Endothelial cell of umbilical vein (primary cell): ENCODE data around the gene ERGIC2. TPM values are rescaled to one million over a fixed set of nuclear protein-coding genes. Genes with fewer than 3 reads are reported as not detected.

Source experiments
- BruUV-seq: library from RNA; stranded (reverse); fragments of 400-500 nt; replicated peaks from 2 replicates; lab custom pipeline; 2021; lab: Mats Ljungman, UMichigan
- CTCF ChIA-PET: fragments of 300-600, 350-600 bp; sonication (Branson Sonifier 250); formaldehyde crosslinking; loops from one replicate; lab custom pipeline; 2021; ENCODE audit warnings: antibody characterized with exemption, inconsistent platforms; lab: Charles Lee
- POLR2A ChIA-PET: fragments of 300-600, 350-600 bp; sonication (Branson Sonifier 250); formaldehyde crosslinking; loops from one replicate; lab custom pipeline; 2021; ENCODE audit warnings: antibody characterized with exemption, inconsistent platforms; lab: Charles Lee
- DNase-seq: peaks from one replicate; pipeline ENCODE4 v3.0.0-alpha.2; 2011; ENCODE audit warnings: low read depth, low spot score
- FAIRE-seq: peaks from 2 replicates; lab custom pipeline; 2011; peaks lifted over from hg19 to GRCh38; lab: Jason Lieb, UNC
- H2AFZ ChIP-seq: 2 replicates; pipeline ENCODE4 v1.6.0; 2012; ENCODE audit warnings: low read depth, low read length, control low read depth, inconsistent platforms
- H3K27ac ChIP-seq: 2 replicates; pipeline ENCODE4 v1.5.1; 2011; ENCODE audit warnings: low read depth, mild to moderate bottlenecking, control low read depth, low read length, moderate library complexity; ENCODE audit not compliant: insufficient read depth
- H3K27me3 ChIP-seq, 2 experiments: 2 replicates each; pipeline versions ENCODE4 v1.6.0 to v1.6.1; 2011; ENCODE audit warnings: low read length in 2 of 2, mixed read lengths in 1 of 2; ENCODE audit not compliant: control insufficient read depth in 2 of 2, insufficient read depth in 2 of 2
- H3K36me3 ChIP-seq, 2 experiments: 2 replicates in 1 of 2; 3 replicates in 1 of 2; pipeline ENCODE4 v1.5.1; 2011; ENCODE audit warnings: low read length in 2 of 2, mild to moderate bottlenecking in 1 of 2, moderate library complexity in 1 of 2; ENCODE audit not compliant: control insufficient read depth in 2 of 2, insufficient read depth in 2 of 2; ENCODE audit errors: extremely low read depth in 1 of 2
- H3K4me1 ChIP-seq: 3 replicates; pipeline ENCODE4 v1.5.1; 2011; ENCODE audit warnings: mild to moderate bottlenecking, low read length; ENCODE audit not compliant: control insufficient read depth, insufficient read depth; ENCODE audit errors: extremely low read depth
- H3K4me2 ChIP-seq: 2 replicates; pipeline ENCODE4 v1.6.1; 2011; ENCODE audit warnings: low read length, control low read depth, mixed read lengths; ENCODE audit not compliant: insufficient read depth
- H3K4me3 ChIP-seq, 3 experiments: fragments of 200-600 bp in 1 of 3; sonication (generic), shearing (Covaris generic) in 1 of 3; replicated peaks in 1 of 3; 2 replicates each; pipeline ENCODE4 v1.5.1; 2011 to 2016; ENCODE audit warnings: control low read depth in 3 of 3, low read length in 3 of 3, mild to moderate bottlenecking in 2 of 3, inconsistent platforms in 1 of 3, low read depth in 1 of 3, moderate library complexity in 1 of 3; ENCODE audit not compliant: insufficient read depth in 1 of 3
- H3K79me2 ChIP-seq: 2 replicates; pipeline ENCODE4 v1.6.0; 2012; ENCODE audit warnings: low read length, inconsistent platforms; ENCODE audit not compliant: control insufficient read depth, insufficient read depth
- H3K9ac ChIP-seq: replicated peaks from 2 replicates; pipeline ENCODE3; 2011; ENCODE audit warnings: low read length, control low read depth; ENCODE audit not compliant: insufficient read depth; ENCODE audit errors: extremely low read depth
- H3K9me1 ChIP-seq: replicated peaks from 3 replicates; pipeline ENCODE4 v1.6.0; 2011; ENCODE audit warnings: mild to moderate bottlenecking, low read length; ENCODE audit not compliant: control insufficient read depth, insufficient read depth; ENCODE audit errors: extremely low read depth
- H3K9me3 ChIP-seq: replicated peaks from 2 replicates; pipeline ENCODE4 v1.5.1; 2012; ENCODE audit warnings: low read length, inconsistent platforms; ENCODE audit not compliant: control insufficient read depth, insufficient read depth
- H4K20me1 ChIP-seq: replicated peaks from 2 replicates; pipeline ENCODE3; 2011; ENCODE audit warnings: mild to moderate bottlenecking, low read length; ENCODE audit not compliant: control insufficient read depth, insufficient read depth; ENCODE audit errors: extremely low read depth
- EZH2 ChIP-seq: IDR thresholded peaks from 2 replicates; pipeline ENCODE4 v1.6.1; 2012; ENCODE audit warnings: borderline replicate concordance, low read depth, mild to moderate bottlenecking, moderate library complexity, low read length, inconsistent platforms; ENCODE audit not compliant: severe bottlenecking
- FOS ChIP-seq: IDR thresholded peaks from 2 replicates; pipeline ENCODE4 v1.6.1; 2011; ENCODE audit warnings: mild to moderate bottlenecking, low read length, moderate library complexity, borderline replicate concordance; ENCODE audit not compliant: insufficient read depth
- GATA2 ChIP-seq: IDR thresholded peaks from 2 replicates; pipeline ENCODE4 v1.7.0; 2011; ENCODE audit warnings: low read depth, mild to moderate bottlenecking, moderate library complexity, mixed read lengths, low read length; ENCODE audit not compliant: insufficient read length, insufficient read depth
- JUN ChIP-seq: IDR thresholded peaks from 2 replicates; pipeline ENCODE4 v1.6.1; 2011; ENCODE audit warnings: borderline replicate concordance, low read depth; ENCODE audit not compliant: insufficient read length, insufficient read depth
- MYC ChIP-seq: IDR thresholded peaks from one replicate; pipeline ENCODE4 v1.6.1; 2011; ENCODE audit warnings: mild to moderate bottlenecking, low read depth, low read length
- POLR2A ChIP-seq: IDR thresholded peaks from 2 replicates; pipeline ENCODE4 v1.6.1; 2012; ENCODE audit warnings: low read depth, mild to moderate bottlenecking, control low read depth, low read length
- POLR2AphosphoS5 ChIP-seq: IDR thresholded peaks from 2 replicates; pipeline ENCODE4 v1.6.1; 2012; ENCODE audit warnings: low read depth, mild to moderate bottlenecking, control low read depth, low read length, moderate library complexity; ENCODE audit not compliant: insufficient read depth
- dilution Hi-C: fragments of 300-500 bp; cut with MboI; formaldehyde crosslinking; loops from one replicate; pipeline ENCODE4 v1.15.0; 2019; ENCODE audit warnings: low sequenced_read_pairs; ENCODE audit not compliant: extremely low pct_ligation_motif_present
- intact Hi-C: fragments of 100-400 bp; cut with micrococcal nuclease; formaldehyde crosslinking; loops from one replicate; pipeline ENCODE4 v1.10.0; 2022
- polyA plus RNA-seq, 4 experiments: library from polyadenylated mRNA; depleted of rRNA in 3 of 4; stranded (reverse) in 3 of 4; unstranded in 1 of 4; fragments of >200 nt; gene quantifications; 2 replicates each; pipeline versions ENCODE4 v1.2.1 to v1.2.3, GENCODE V29; 2011 to 2012; ENCODE audit warnings: missing spikeins in 1 of 4
- total RNA-seq: library from RNA; stranded (reverse); gene quantifications from 2 replicates; pipeline ENCODE4 v1.2.3, GENCODE V29; 2021
- TF ChIP-seq, protein P1 (sequence below), 2 donors: IDR thresholded peaks; 1 replicate in 1 of 2; 2 replicates in 1 of 2; pipeline ENCODE4 v1.5.1; 2011; ENCODE audit warnings: low read length in 2 of 2, mild to moderate bottlenecking in 2 of 2, moderate library complexity in 2 of 2, control low read depth in 1 of 2, inconsistent platforms in 1 of 2, low read depth in 1 of 2; ENCODE audit not compliant: insufficient read depth in 1 of 2; ENCODE audit errors: extremely low read depth in 1 of 2
- TF ChIP-seq, protein P2 (sequence below): IDR thresholded peaks from 2 replicates; pipeline ENCODE4 v1.6.1; 2011; ENCODE audit not compliant: insufficient read depth, insufficient read length

ERGIC2 gene
- total and polyA plus RNA-seq, 2 donors (not counting 3 experiments of a cell fraction or from before 2014, with no cell fraction given), result 20.3 to 60.6 TPM

DNA sequence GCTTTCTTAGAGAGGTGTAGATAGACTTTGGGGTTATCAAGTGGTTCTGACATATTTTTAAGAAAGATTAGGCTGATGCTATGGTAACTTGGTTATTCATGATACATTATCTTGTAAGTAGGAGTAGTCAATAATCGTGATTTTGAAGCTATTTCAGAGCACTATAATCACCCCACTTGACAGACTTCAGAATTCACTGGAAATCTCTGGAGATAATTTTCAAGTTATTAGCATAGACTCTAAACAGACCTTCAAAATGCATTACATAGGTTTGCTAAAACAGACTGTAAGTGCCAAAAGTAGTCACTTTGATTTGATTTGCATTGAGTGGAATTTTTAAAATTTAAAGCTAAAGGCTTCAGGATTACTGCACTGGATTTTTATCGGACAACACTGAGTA, 74.3 kb downstream of the ERGIC2 start:
- Histone ChIP-seq H3K9me1 (no peaks in the 10 kb centered on the region), H2AFZ (no peak overlapping the region), H3K4me1 (no peaks in the 10 kb centered on the region), H4K20me1 (no peaks in the 10 kb centered on the region), H3K36me3 (peaks cover 0 to 4% of the 10 kb centered on the region in 2 experiments), H3K9ac (no peak overlapping the region), H3K4me2 (no peak overlapping the region), H3K27ac (no peak overlapping the region), H3K9me3 (no peaks in the 10 kb centered on the region), H3K79me2 (no peaks in the 10 kb centered on the region), H3K4me3 (no peak overlapping the region), H3K27me3 (no peaks in the 10 kb centered on the region)
- TF ChIP-seq MYC (no peak), POLR2A (no peak), EZH2 (no peak), FOS (no peak), JUN (no peak), POLR2AphosphoS5 (no peak), GATA2 (no peak)
- TF ChIP-seq, protein P1, sequence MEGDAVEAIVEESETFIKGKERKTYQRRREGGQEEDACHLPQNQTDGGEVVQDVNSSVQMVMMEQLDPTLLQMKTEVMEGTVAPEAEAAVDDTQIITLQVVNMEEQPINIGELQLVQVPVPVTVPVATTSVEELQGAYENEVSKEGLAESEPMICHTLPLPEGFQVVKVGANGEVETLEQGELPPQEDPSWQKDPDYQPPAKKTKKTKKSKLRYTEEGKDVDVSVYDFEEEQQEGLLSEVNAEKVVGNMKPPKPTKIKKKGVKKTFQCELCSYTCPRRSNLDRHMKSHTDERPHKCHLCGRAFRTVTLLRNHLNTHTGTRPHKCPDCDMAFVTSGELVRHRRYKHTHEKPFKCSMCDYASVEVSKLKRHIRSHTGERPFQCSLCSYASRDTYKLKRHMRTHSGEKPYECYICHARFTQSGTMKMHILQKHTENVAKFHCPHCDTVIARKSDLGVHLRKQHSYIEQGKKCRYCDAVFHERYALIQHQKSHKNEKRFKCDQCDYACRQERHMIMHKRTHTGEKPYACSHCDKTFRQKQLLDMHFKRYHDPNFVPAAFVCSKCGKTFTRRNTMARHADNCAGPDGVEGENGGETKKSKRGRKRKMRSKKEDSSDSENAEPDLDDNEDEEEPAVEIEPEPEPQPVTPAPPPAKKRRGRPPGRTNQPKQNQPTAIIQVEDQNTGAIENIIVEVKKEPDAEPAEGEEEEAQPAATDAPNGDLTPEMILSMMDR (IDR thresholded peaks at IDR 0.05; ENCODE audit: extremely low read depth in 1 of 2, insufficient read depth in 1 of 2, low read depth in 1 of 2, low read length in 2 of 2), result no peak
- TF ChIP-seq, protein P2, sequence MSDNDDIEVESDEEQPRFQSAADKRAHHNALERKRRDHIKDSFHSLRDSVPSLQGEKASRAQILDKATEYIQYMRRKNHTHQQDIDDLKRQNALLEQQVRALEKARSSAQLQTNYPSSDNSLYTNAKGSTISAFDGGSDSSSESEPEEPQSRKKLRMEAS, result no peak
- intact Hi-C loops (loop anchor here (10.0 kb wide), 1 partner anchor 208 kb away; no protein-coding TSS in a partner anchor), dilution Hi-C loops (no loop called here)
- ChIA-PET POLR2A (no interaction called here), CTCF (interaction anchor here (1.1 to 2.6 kb wide), 4 partner anchors 11 to 233 kb away, joined by 3 to 15 read pairs (median 4); partner anchors contain the start of gene ERGIC2)
- FAIRE-seq, result no peak
- BruUV-seq, result no TSS peak
- no peak for DNase-seq
